Prostate gland (tissue), 2 donors: ENCODE results near the gene HIPK3. TPM values are rescaled to one million over a fixed set of nuclear protein-coding genes. Genes with fewer than 3 reads are reported as not detected.
A peak's percentile ranks its signal among the peaks of the same experiment; 100 is the strongest.
"Not testable (repeated sequence)": the region's sequence is repeated elsewhere in the genome, so short reads cannot be mapped to it uniquely, and the experiment has no call there.

Experiments
- DNase-seq: peaks from one replicate; pipeline ENCODE4 v3.0.0-alpha.2; 2019; ENCODE audit warnings: low spot score
- H3K27ac ChIP-seq, 2 donors: fragments of 200-600 bp; sonication (generic); 2 replicates each; pipeline ENCODE4 v1.5.1; 2017 to 2019
- H3K27me3 ChIP-seq: fragments of 200-600 bp; sonication (generic); replicated peaks from 2 replicates; pipeline ENCODE4 v1.5.1; 2019; ENCODE audit not compliant: insufficient read depth
- H3K36me3 ChIP-seq, 2 donors: fragments of 200-600 bp; sonication (generic); 1 replicate in 1 of 2; 2 replicates in 1 of 2; pipeline versions ENCODE4 v1.5.1 to v1.8.1; 2017 to 2019
- H3K4me1 ChIP-seq: fragments of 200-600 bp; sonication (generic); replicated peaks from 2 replicates; pipeline ENCODE4 v1.5.1; 2019
- H3K4me3 ChIP-seq, 2 donors: fragments of 200-600 bp; sonication (generic); 2 replicates each; pipeline ENCODE4 v1.5.1; 2017 to 2019
- H3K9me3 ChIP-seq: fragments of 200-600 bp; sonication (generic); 2 replicates; pipeline ENCODE4 v1.5.1; 2017
- CTCF ChIP-seq, 4 experiments: fragments of 200-600 bp in 2 of 4; fragments of 450-650 bp in 2 of 4; sonication (generic) in 2 of 4; IDR thresholded peaks; 1 replicate in 3 of 4; 2 replicates in 1 of 4; pipeline ENCODE4 v1.5.1; 2016 to 2019; ENCODE audit warnings: antibody characterized with exemption in 4 of 4, mild to moderate bottlenecking in 2 of 4, moderate library complexity in 2 of 4
- POLR2A ChIP-seq: fragments of 450-650 bp; IDR thresholded peaks from one replicate; pipeline ENCODE4 v1.6.1; 2016; ENCODE audit warnings: antibody characterized with exemption, mild to moderate bottlenecking
- POLR2AphosphoS5 ChIP-seq: sonication (generic); formaldehyde crosslinking; IDR thresholded peaks from one replicate; pipeline ENCODE4 v1.6.1; 2017; ENCODE audit warnings: antibody characterized with exemption
- WGBS: methylation state at CpG from one replicate; pipeline ENCODE4 v1.1.5; 2018; 5-methylcytosine and 5-hydroxymethylcytosine counted together
- intact Hi-C: fragments of 100-400 bp; cut with DNase I; formaldehyde crosslinking; loops from one replicate; pipeline ENCODE4 v1.14.2; 2022
- total RNA-seq, 2 donors: library from RNA; depleted of rRNA; stranded (reverse); fragments of >200 nt; gene quantifications; one replicate each; pipeline ENCODE4 v1.1.0, GENCODE V29; 2016

The HIPK3 gene
- total RNA-seq, 2 donors from 2014 or later = 90.4 to 97.2 TPM

DNA sequence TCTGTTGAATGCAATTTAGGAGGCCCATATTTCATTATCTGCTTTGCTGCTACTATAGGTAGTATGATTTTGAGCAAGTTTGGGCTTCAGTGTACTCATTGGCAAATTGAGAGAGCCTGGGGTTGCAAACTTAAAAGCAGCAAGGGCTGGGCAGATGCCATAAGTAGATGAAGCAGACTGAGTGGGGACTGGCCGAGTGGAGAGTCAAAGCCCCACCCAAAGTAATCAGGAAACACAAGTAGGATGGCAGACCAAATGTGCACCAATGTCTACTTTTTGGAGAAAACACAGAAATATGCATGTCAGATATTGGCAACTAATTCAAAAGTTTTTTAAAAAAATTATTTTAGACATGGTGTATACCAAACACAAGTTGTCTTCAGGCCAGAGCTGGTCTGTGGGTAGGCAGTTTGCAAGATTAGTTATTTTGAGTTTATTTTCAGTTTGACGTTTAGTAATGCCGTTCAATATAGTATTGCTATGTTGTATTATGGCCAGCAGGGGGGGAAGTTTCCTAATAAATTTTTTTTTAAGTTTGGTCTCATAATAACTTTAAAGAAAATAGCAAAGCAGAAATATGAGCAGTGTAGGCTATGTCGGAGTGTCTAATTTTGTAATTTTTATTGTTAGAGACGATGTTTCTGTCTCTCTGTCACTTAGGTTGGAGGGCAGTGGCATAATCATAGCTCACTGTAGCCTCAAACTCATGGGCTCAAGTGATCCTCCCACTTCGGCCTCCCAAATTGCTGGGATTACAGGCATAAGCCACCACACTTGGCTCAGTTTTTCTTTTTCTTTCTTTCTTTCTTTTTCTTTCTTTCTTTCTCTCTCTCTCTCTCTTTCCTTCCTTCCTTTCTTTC, 105.1 kb downstream of the HIPK3 start:
- Histone ChIP-seq H3K9me3 (no peaks in the 10 kb centered on the region), H3K4me3 (no peak overlapping the region), H3K4me1 (no peaks in the 10 kb centered on the region), H3K27ac (no peak overlapping the region), H3K36me3 (no peaks in the 10 kb centered on the region), H3K27me3 (no peaks in the 10 kb centered on the region)
- intact Hi-C loops = loop anchor here (5.0 to 10.0 kb wide), 2 partner anchors 373 to 465 kb away; partner anchors contain the start of gene CD59
- DNase-seq = peak; percentile 15
- TF ChIP-seq POLR2A (no peak), POLR2AphosphoS5 (no peak), CTCF (IDR thresholded peaks at IDR 0.05) (peak in 3 of 4 experiments; percentile 65 to 83 (median 70))
- WGBS = 18% methylated on average over 6 of the region's 6 CpGs

- H3K4me3 ChIP-seq = no peak overlapping the region
- no peaks in the 10 kb centered on the region for H3K9me3 ChIP-seq
- no peaks in the 10 kb centered on the region for H3K4me1 ChIP-seq
- intact Hi-C loops = loop anchor here (5.0 to 10.0 kb wide), 2 partner anchors 320 to 368 kb away; partner anchors contain the start of gene CD59
- H3K27me3 ChIP-seq = no peaks in the 10 kb centered on the region
- DNase-seq = no peak
- no peak overlapping the region for H3K27ac ChIP-seq
- WGBS = 95% methylated on average over 2 of the region's 2 CpGs
- no peaks in the 10 kb centered on the region for H3K36me3 ChIP-seq
- TF ChIP-seq POLR2AphosphoS5 = no peak
- no peak for TF ChIP-seq POLR2A
- TF ChIP-seq CTCF (IDR thresholded peaks at IDR 0.05) = no peak
Measured at GRCh38 chr11:33366918-33367317, 109.7 kb downstream of the HIPK3 start.

DNA sequence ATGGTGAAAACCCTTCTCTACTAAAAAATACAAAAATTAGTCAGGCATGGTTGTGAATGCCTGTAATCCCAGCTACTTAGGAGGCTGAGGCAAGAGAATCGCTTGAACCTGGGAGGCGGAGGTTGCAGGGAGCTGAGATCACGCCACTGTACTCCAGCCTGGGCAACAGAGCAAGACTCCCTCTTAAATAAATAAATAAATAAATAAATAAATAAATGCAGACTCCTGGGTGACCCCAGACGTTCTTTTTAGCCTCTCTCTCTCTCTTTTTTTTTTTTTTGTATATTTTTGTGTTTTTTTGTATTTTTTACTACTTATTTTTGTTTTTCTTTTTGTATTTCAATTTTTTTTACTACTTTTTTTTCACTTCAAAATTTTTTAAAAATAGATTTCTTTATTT, 111.3 kb downstream of the HIPK3 start:
- not testable (repeated sequence) for H3K27ac ChIP-seq, H3K36me3 ChIP-seq, H3K27me3 ChIP-seq, DNase-seq, H3K4me3 ChIP-seq, H3K4me1 ChIP-seq, H3K9me3 ChIP-seq
- WGBS = 95% methylated on average over 4 of the region's 4 CpGs
- intact Hi-C loops = loop anchor here (5.0 to 10.0 kb wide), 2 partner anchors 319 to 366 kb away; partner anchors contain the start of gene CD59

DNA sequence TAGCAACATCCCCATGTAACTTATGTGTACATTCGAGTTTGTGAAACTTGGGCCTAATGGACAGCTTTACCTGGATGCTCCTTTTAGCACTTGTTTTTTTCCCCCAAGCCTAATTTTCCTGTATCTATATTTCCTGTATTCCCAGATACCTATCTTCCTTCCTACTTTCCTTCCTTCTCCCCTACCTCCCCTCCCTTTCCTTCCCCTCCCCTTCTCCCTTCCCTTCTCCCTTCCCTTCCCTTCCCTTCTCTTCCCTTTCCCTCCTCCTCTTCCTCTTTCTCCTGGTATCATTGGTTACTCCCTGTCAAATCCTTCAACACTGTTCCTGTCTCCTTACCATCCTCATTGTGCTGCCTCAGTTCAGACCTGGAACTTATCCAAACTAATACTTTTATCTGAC, 111.8 kb downstream of the HIPK3 start:
- Histone ChIP-seq H3K27ac (no peak overlapping the region), H3K4me1 (no peaks in the 10 kb centered on the region), H3K9me3 (no peaks in the 10 kb centered on the region), H3K4me3 (no peak overlapping the region), H3K36me3 (no peaks in the 10 kb centered on the region), H3K27me3 (peaks cover 7% of the 10 kb centered on the region)
- intact Hi-C loops = loop anchor here (5.0 to 10.0 kb wide), 2 partner anchors 318 to 366 kb away; partner anchors contain the start of gene CD59
- no peak for DNase-seq
- 100% methylated on average over 1 of the region's 1 CpG for WGBS
- TF ChIP-seq CTCF (IDR thresholded peaks at IDR 0.05) (no peak), POLR2A (no peak), POLR2AphosphoS5 (no peak)

DNA sequence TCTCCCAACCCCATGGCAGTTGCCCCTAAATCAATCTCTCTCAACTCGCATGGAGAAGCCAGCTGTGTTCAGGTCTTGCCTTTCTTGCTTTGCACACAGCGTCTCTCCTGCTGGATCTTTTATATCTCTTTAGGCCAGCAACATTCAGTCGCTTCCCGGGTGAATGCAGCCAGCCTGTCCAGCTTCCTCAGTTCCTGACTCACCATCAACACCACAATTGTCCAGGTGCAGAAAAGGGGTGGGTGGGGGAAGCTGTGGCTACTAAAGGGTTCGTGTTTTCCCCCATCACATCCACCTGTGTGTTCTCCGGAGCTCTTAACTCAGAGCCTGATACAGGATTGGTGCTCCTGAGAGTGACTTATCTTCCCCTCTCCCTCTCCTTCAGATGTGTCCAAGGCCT, 116.5 kb downstream of the HIPK3 start:
- no peak for TF ChIP-seq POLR2AphosphoS5
- intact Hi-C loops = no loop called here
- Histone ChIP-seq H3K27me3 (peaks cover 9% of the 10 kb centered on the region), H3K9me3 (no peaks in the 10 kb centered on the region), H3K4me1 (no peaks in the 10 kb centered on the region), H3K27ac (no peak overlapping the region), H3K36me3 (no peaks in the 10 kb centered on the region), H3K4me3 (no peak overlapping the region)
- 75% methylated on average over 6 of the region's 6 CpGs for WGBS
- no peak for DNase-seq
